Measurements from ENCODE around the gene SHMT1. TPM values are rescaled to one million over a fixed set of nuclear protein-coding genes. Genes with fewer than 3 reads are reported as not detected.

The SHMT1 gene
- total and polyA plus RNA-seq, 2 of the 4 experiments (the other 2 are of a cell fraction): 7.5 to 8.1 TPM

DNA sequence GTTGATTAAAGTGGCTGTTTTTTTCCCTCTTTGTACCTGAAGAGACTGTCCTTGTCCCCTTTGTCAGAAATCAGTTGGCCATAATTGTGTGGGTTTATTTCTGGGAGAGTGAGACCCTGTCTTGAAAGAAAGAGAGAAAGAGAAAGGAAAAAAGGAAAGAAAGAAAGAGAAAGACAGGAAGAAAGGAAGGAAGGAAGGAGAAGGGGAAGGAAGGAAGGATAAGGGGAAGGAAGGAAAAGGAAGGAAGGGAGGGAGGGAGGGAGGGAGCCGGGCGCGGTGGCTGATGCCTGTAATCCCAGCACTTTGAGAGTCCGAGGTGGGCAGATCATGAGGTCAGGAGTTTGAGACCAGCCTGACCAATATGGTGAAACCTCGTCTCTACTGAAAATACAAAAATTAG is 7.4 kb upstream of the SHMT1 start:
- peaks cover 3% of the 10 kb centered on the region for H3K27me3 ChIP-seq (ENCODE audit: control insufficient read depth, insufficient read depth, low read length)
- H3K9me1 ChIP-seq (ENCODE audit: insufficient read depth, low read length): no peaks in the 10 kb centered on the region
- no peak overlapping the region for H3K4ac ChIP-seq (ENCODE audit: low read depth, low read length)
- no peak overlapping the region for H2BK20ac ChIP-seq (ENCODE audit: low read depth, low read length)
- no peak overlapping the region for H4K91ac ChIP-seq (ENCODE audit: insufficient read depth, low read depth, low read length)
- in situ Hi-C loops (cut with MboI; ENCODE audit: low sequenced_read_pairs): no loop called here
- ATAC-seq (ENCODE audit: low read depth): no peak
- TF ChIP-seq, protein P1, sequence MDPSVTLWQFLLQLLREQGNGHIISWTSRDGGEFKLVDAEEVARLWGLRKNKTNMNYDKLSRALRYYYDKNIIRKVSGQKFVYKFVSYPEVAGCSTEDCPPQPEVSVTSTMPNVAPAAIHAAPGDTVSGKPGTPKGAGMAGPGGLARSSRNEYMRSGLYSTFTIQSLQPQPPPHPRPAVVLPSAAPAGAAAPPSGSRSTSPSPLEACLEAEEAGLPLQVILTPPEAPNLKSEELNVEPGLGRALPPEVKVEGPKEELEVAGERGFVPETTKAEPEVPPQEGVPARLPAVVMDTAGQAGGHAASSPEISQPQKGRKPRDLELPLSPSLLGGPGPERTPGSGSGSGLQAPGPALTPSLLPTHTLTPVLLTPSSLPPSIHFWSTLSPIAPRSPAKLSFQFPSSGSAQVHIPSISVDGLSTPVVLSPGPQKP (IDR thresholded peaks at IDR 0.05; ENCODE audit: borderline replicate concordance, low read depth, low read length): no peak
- no peak for TF ChIP-seq BHLHE40 (IDR thresholded peaks at IDR 0.05; ENCODE audit: low read depth, low read length)
- TF ChIP-seq SMC3 (IDR thresholded peaks at IDR 0.05; ENCODE audit: low read depth, low read length): no peak
- no peak for TF ChIP-seq MXI1 (IDR thresholded peaks at IDR 0.05; ENCODE audit: borderline replicate concordance, low read depth, low read length)
- TF ChIP-seq CHD1 (IDR thresholded peaks at IDR 0.05; ENCODE audit: low read depth, low read length): no peak
- no peak for TF ChIP-seq POLR2A (IDR thresholded peaks at IDR 0.05; ENCODE audit: low read depth, low read length)
- no peak for TF ChIP-seq MAZ (IDR thresholded peaks at IDR 0.05; ENCODE audit: borderline replicate concordance, low read depth, low read length)
- TF ChIP-seq RAD21 (IDR thresholded peaks at IDR 0.05; ENCODE audit: low read length): no peak
- TF ChIP-seq, protein P2, sequence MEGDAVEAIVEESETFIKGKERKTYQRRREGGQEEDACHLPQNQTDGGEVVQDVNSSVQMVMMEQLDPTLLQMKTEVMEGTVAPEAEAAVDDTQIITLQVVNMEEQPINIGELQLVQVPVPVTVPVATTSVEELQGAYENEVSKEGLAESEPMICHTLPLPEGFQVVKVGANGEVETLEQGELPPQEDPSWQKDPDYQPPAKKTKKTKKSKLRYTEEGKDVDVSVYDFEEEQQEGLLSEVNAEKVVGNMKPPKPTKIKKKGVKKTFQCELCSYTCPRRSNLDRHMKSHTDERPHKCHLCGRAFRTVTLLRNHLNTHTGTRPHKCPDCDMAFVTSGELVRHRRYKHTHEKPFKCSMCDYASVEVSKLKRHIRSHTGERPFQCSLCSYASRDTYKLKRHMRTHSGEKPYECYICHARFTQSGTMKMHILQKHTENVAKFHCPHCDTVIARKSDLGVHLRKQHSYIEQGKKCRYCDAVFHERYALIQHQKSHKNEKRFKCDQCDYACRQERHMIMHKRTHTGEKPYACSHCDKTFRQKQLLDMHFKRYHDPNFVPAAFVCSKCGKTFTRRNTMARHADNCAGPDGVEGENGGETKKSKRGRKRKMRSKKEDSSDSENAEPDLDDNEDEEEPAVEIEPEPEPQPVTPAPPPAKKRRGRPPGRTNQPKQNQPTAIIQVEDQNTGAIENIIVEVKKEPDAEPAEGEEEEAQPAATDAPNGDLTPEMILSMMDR (conservative IDR thresholded peaks at IDR 0.05; ENCODE audit: low read depth, low read length): no peak
- no peak for TF ChIP-seq RFX5 (IDR thresholded peaks at IDR 0.05; ENCODE audit: low read depth, low read length)
- TF ChIP-seq FOS (IDR thresholded peaks at IDR 0.05; ENCODE audit: low read depth, low read length): no peak
- TF ChIP-seq NFE2L2 (IDR thresholded peaks at IDR 0.05; ENCODE audit: low read depth, low read length): no peak
- TF ChIP-seq, protein P3, sequence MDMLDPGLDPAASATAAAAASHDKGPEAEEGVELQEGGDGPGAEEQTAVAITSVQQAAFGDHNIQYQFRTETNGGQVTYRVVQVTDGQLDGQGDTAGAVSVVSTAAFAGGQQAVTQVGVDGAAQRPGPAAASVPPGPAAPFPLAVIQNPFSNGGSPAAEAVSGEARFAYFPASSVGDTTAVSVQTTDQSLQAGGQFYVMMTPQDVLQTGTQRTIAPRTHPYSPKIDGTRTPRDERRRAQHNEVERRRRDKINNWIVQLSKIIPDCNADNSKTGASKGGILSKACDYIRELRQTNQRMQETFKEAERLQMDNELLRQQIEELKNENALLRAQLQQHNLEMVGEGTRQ (IDR thresholded peaks at IDR 0.05; ENCODE audit: low read depth, low read length): no peak
- no peak for TF ChIP-seq RCOR1 (IDR thresholded peaks at IDR 0.05; ENCODE audit: insufficient replicate concordance, low read length)
- TF ChIP-seq MAFK (IDR thresholded peaks at IDR 0.05; ENCODE audit: low read depth, low read length): no peak
- no peak for TF ChIP-seq CEBPB (IDR thresholded peaks at IDR 0.05; ENCODE audit: low read depth, low read length)
- H4K20me1 ChIP-seq (ENCODE audit: insufficient read depth, low read length): no peaks in the 10 kb centered on the region
- no peaks in the 10 kb centered on the region for H3K36me3 ChIP-seq (ENCODE audit: control insufficient read depth, insufficient read depth, low read length)
- H4K8ac ChIP-seq (ENCODE audit: low read depth in 2 of 2, low read length in 2 of 2): no peak overlapping the region
- no TSS peak for BruUV-seq (replicated peaks)
- H2AK9ac ChIP-seq (replicated peaks; ENCODE audit: low read depth, low read length, poor library complexity): no peak overlapping the region
- H3K9ac ChIP-seq (ENCODE audit: low read depth, low read length): no peak overlapping the region
- no peak overlapping the region for H2AFZ ChIP-seq (replicated peaks; ENCODE audit: low read length, poor library complexity)
- no peak overlapping the region for H2BK5ac ChIP-seq (ENCODE audit: low read depth, low read length, poor library complexity, severe bottlenecking)
- H3K23ac ChIP-seq (ENCODE audit: low read depth, low read length): no peak overlapping the region
- ChIA-PET CTCF (no interaction called here), POLR2A (ENCODE audit: unreplicated experiment) (no interaction called here)
- 78% methylated on average over 1 of the region's 5 CpGs; no CpG with 5 or more reads in 1 of the 2 experiments for WGBS, 2 experiments (ENCODE audit: extremely low coverage in 2 of 2, insufficient read length in 1 of 2)
- no peak overlapping the region for H2AK5ac ChIP-seq (ENCODE audit: low read depth, low read length)
- H3K9me3 ChIP-seq (ENCODE audit: control insufficient read depth, insufficient read depth, low read length): peaks cover 5% of the 10 kb centered on the region
- DNase-seq: no peak
- no peak overlapping the region for H3K27ac ChIP-seq (ENCODE audit: insufficient read depth, low read length)
- H3K4me3 ChIP-seq (ENCODE audit: insufficient read depth, low read depth, low read length): no peak overlapping the region
- dilution Hi-C loops (cut with HindIII; ENCODE audit: low sequenced_read_pairs, unreplicated experiment): no loop called here
- H3K79me1 ChIP-seq (ENCODE audit: low read depth in 1 of 2, low read length in 2 of 2): no peaks in the 10 kb centered on the region
- H2BK120ac ChIP-seq (ENCODE audit: low read depth, low read length): no peak overlapping the region
- H4K5ac ChIP-seq (ENCODE audit: low read depth, low read length): no peak overlapping the region
- no peak overlapping the region for H3K56ac ChIP-seq (ENCODE audit: extremely low read depth, insufficient read depth, low read length)
- no peak overlapping the region for H2BK15ac ChIP-seq (ENCODE audit: low read depth, low read length)
- H3K18ac ChIP-seq (ENCODE audit: low read depth, low read length): no peak overlapping the region
- no peak overlapping the region for H3K4me2 ChIP-seq (ENCODE audit: low read depth, low read length)
- 0 out of 2 replicates have a peak, but pooled peaks cover 1% of the 10 kb centered on the region for H3K4me1 ChIP-seq (ENCODE audit: control insufficient read depth, insufficient read depth, low read length)
- H3K14ac ChIP-seq (replicated peaks; ENCODE audit: low read depth, low read length): no peak overlapping the region
- intact Hi-C loops (cut with micrococcal nuclease): no loop called here

Data from IMR-90 (cell line).